Epithelial cell of prostate (primary cell): ENCODE results near the gene XRN2.

Source experiments
- DNase-seq: peaks from one replicate; pipeline ENCODE4 v3.0.0-alpha.2; 2011; ENCODE audit warnings: low read depth, low spot score
- H3K27ac ChIP-seq: fragments of 450-650 bp; 2 replicates; pipeline ENCODE4 v1.5.1; 2017; ENCODE audit warnings: mild to moderate bottlenecking

Gene XRN2

GRCh38 chr20:21380711-21381110 lies 77.6 kb downstream of the XRN2 start:
- no peak for DNase-seq
- no peak overlapping the region for H3K27ac ChIP-seq

- DNase-seq: no peak
- no peak overlapping the region for H3K27ac ChIP-seq
Measured at GRCh38 chr20:21381619-21382018, 78.5 kb downstream of the XRN2 start.

GRCh38 chr20:21384308-21384892 lies 81.3 kb downstream of the XRN2 start:
- H3K27ac ChIP-seq: no peak overlapping the region
- no peak for DNase-seq

- H3K27ac ChIP-seq: no peak overlapping the region
- DNase-seq: no peak
Measured at GRCh38 chr20:21386111-21386510, 83.0 kb downstream of the XRN2 start.

- no peak overlapping the region for H3K27ac ChIP-seq
- peak; percentile 0 for DNase-seq
Measured at GRCh38 chr20:21387528-21387927, 84.4 kb downstream of the XRN2 start.

- DNase-seq: no peak
- no peak overlapping the region for H3K27ac ChIP-seq
Measured at GRCh38 chr20:21388566-21388965, 85.4 kb downstream of the XRN2 start.

GRCh38 chr20:21389368-21389767 lies 86.2 kb downstream of the XRN2 start:
- DNase-seq: no peak
- H3K27ac ChIP-seq: no peak overlapping the region

GRCh38 chr20:21390768-21391167 lies 87.6 kb downstream of the XRN2 start:
- DNase-seq: no peak
- H3K27ac ChIP-seq: no peak overlapping the region

GRCh38 chr20:21391185-21391971 lies 88.2 kb downstream of the XRN2 start:
- H3K27ac ChIP-seq: no peak overlapping the region

GRCh38 chr20:21391972-21392352 lies 88.8 kb downstream of the XRN2 start:
- DNase-seq: no peak
- no peak overlapping the region for H3K27ac ChIP-seq

More at GRCh38 chr20:21391185-21391971, 88.2 kb downstream of the XRN2 start:
- DNase-seq: no peak

- no peak for DNase-seq
- no peak overlapping the region for H3K27ac ChIP-seq
Measured at GRCh38 chr20:21393166-21393565, 90.0 kb downstream of the XRN2 start.

- no peak overlapping the region for H3K27ac ChIP-seq
- no peak for DNase-seq
Measured at GRCh38 chr20:21393816-21394519, 90.8 kb downstream of the XRN2 start.

- no peak for DNase-seq
Measured at GRCh38 chr20:21394551-21394950, 91.4 kb downstream of the XRN2 start.

GRCh38 chr20:21395051-21395665 lies 92.0 kb downstream of the XRN2 start:
- DNase-seq: no peak
- H3K27ac ChIP-seq: no peak overlapping the region

More at GRCh38 chr20:21394551-21394950, 91.4 kb downstream of the XRN2 start:
- no peak overlapping the region for H3K27ac ChIP-seq

- H3K27ac ChIP-seq: no peak overlapping the region
- no peak for DNase-seq
Measured at GRCh38 chr20:21395666-21396598, 92.8 kb downstream of the XRN2 start.

- no peak for DNase-seq
- no peak overlapping the region for H3K27ac ChIP-seq
Measured at GRCh38 chr20:21396599-21397340, 93.6 kb downstream of the XRN2 start.

- DNase-seq: no peak
- H3K27ac ChIP-seq: no peak within 1 kb of the TSS
Measured at GRCh38 chr20:21397341-21398108, 94.4 kb downstream of the XRN2 start, which contains the start of gene NKX2-4. TSS of gene NKX2-4 (minus strand) at chr20:21397526. CDS start at chr20:21397399, 127 bp downstream.
